Activated CD8-positive, alpha-beta T cell treated with anti-CD3 and anti-CD28 coated beads, Interleukin-2, amount 10 ng/mL, durations not matched to agents 7 days and 5 days (primary cell): ENCODE results near the gene DNAJB7. TPM values are rescaled to one million over a fixed set of nuclear protein-coding genes. Genes with fewer than 3 reads are reported as not detected.
"Not testable (repeated sequence)": the region's sequence is repeated elsewhere in the genome, so short reads cannot be mapped to it uniquely, and the experiment has no call there.

Experiments used
- ATAC-seq: fragments of 150-1000 bp; cut with Tn5 transposase; one replicate; pipeline ENCODE4 v1.10.0; 2021; ENCODE audit warnings: moderate library complexity
- CTCF ChIA-PET: fragments of 350-600 bp; sonication (Branson Sonifier 250); formaldehyde crosslinking; loops from one replicate; lab custom pipeline; 2021; ENCODE audit warnings: antibody characterized with exemption; lab: Charles Lee
- POLR2A ChIA-PET: fragments of 350-600 bp; sonication (Branson Sonifier 250); formaldehyde crosslinking; loops from one replicate; lab custom pipeline; 2021; ENCODE audit warnings: antibody characterized with exemption; lab: Charles Lee
- DNase-seq: peaks from one replicate; pipeline ENCODE4 v3.0.0-alpha.2; 2020
- H3K27ac Mint-ChIP-seq: one replicate; pipeline ENCODE4 v1.8.0; 2021; ENCODE audit warnings: mild to moderate bottlenecking, mixed read lengths
- H3K27me3 Mint-ChIP-seq: one replicate; pipeline ENCODE4 v1.8.0; 2021; ENCODE audit warnings: low read depth, mixed read lengths
- H3K36me3 Mint-ChIP-seq: one replicate; pipeline ENCODE4 v1.8.0; 2021; ENCODE audit warnings: low read depth, mixed read lengths
- H3K4me1 Mint-ChIP-seq: one replicate; pipeline ENCODE4 v1.8.0; 2021; ENCODE audit warnings: low read depth, mixed read lengths
- H3K4me3 Mint-ChIP-seq: one replicate; pipeline ENCODE4 v1.8.0; 2021; ENCODE audit warnings: mild to moderate bottlenecking, mixed read lengths
- H3K9me3 Mint-ChIP-seq: one replicate; pipeline ENCODE4 v1.8.0; 2022; ENCODE audit warnings: mixed read lengths; ENCODE audit not compliant: insufficient read depth
- total RNA-seq, 2 experiments: library from RNA; stranded (reverse); gene quantifications; one replicate each; pipeline ENCODE4 v1.2.3, GENCODE V29; 2021

Gene DNAJB7
- total RNA-seq, 2 experiments from 2014 or later, result not detected

GRCh38 chr22:40844951-40845350 lies 17.0 kb downstream of the DNAJB7 start:
- DNase-seq (no peak), ATAC-seq (no peak)
- ChIA-PET CTCF (no interaction called here), POLR2A (no interaction called here)
- Mint-ChIP-seq H3K27ac (no peak overlapping the region), H3K9me3 (no peaks in the 10 kb centered on the region), H3K36me3 (peaks cover 51% of the 10 kb centered on the region), H3K27me3 (no peaks in the 10 kb centered on the region), H3K4me1 (peaks cover 4% of the 10 kb centered on the region), H3K4me3 (no peak overlapping the region)

DNA sequence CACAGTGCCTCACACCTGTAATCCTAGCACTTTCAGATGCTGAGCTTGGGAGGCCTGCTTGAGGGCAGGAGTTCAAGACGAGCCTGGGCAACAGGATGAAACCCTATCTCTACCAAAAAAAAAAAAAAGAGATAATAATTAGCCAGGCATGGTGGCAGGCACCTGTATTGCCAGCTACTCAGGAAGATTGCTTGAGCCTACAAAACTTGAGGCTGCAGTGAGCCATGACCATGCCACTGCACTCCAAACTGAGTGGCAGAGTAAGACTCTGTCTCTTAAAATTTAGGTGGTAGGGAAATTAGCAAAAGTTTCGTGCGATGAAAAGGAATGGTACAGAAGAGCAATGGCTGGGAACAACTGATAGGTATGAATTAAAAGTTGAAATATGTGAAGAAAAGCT lies 23.4 kb downstream of the DNAJB7 start:
- ChIA-PET CTCF (interaction anchor here (1.4 kb wide), 1 partner anchor 156 kb away, joined by 3 read pairs; no protein-coding TSS in a partner anchor), POLR2A (interaction anchor here (0.6 to 1.1 kb wide), 2 partner anchors 18 to 608 kb away, joined by 3 to 4 read pairs; partner anchors contain the start of genes ST13, TOB2 and XPNPEP3)
- peaks cover 43% of the 10 kb centered on the region for H3K36me3 Mint-ChIP-seq
- H3K9me3 Mint-ChIP-seq, result no peaks in the 10 kb centered on the region
- no peak for ATAC-seq
- no peak overlapping the region for H3K4me3 Mint-ChIP-seq
- DNase-seq, result no peak
- H3K27ac Mint-ChIP-seq, result no peak overlapping the region
- no peaks in the 10 kb centered on the region for H3K27me3 Mint-ChIP-seq
- H3K4me1 Mint-ChIP-seq, result peaks cover 15% of the 10 kb centered on the region

DNA sequence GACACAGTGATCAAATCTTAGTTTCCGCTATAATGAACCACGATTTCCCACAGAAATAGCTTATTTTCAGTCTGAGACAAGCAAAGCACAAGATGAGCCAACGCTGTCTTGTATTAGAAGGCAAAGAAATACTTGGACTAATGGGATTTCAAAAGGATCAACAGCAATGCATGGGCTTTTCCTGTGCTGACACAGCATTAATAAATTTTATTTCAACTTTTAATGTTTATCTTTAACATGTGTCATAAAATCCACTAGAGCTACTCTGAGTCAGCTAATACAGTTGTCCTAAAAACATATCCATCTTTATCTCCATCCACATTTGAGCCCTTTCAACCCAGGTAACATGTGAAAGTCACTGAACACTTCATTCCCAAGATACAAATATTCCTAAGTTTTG lies 27.3 kb downstream of the DNAJB7 start:
- Mint-ChIP-seq H3K4me1 (peaks cover 15% of the 10 kb centered on the region), H3K36me3 (peaks cover 36% of the 10 kb centered on the region), H3K9me3 (no peaks in the 10 kb centered on the region), H3K4me3 (no peak overlapping the region), H3K27me3 (no peaks in the 10 kb centered on the region), H3K27ac (no peak overlapping the region)
- DNase-seq (no peak), ATAC-seq (no peak)
- ChIA-PET CTCF (interaction anchor here (0.6 to 2.8 kb wide), 3 partner anchors 12 to 151 kb away, joined by 3 to 8 read pairs (median 3); no protein-coding TSS in a partner anchor), POLR2A (no interaction called here)

DNA sequence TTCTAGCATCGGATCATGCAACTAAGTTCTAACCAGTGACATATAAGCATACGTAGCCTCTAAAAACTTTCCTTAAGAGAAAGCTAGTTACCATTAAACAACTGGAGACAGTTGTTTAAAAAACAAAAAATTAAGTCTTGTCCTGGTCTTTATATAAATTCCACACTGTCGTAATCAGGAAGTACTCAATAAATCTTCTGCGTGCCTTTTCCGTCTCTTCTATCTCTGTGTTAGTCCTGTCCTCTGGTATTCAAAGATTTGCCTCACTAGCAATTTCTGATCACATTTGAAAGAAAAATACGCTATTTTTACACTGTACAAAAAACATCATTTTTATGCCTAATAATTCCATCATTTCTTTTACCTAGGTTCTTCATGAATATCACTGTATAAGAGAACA lies 32.8 kb downstream of the DNAJB7 start:
- Mint-ChIP-seq H3K4me1 (no peaks in the 10 kb centered on the region), H3K9me3 (no peaks in the 10 kb centered on the region), H3K27me3 (no peaks in the 10 kb centered on the region), H3K4me3 (no peak overlapping the region), H3K36me3 (peaks cover 37% of the 10 kb centered on the region), H3K27ac (no peak overlapping the region)
- ChIA-PET POLR2A (no interaction called here), CTCF (interaction anchor here (1.4 kb wide), 1 partner anchor 146 kb away, joined by 5 read pairs; no protein-coding TSS in a partner anchor)
- ATAC-seq, result no peak
- no peak for DNase-seq

DNA sequence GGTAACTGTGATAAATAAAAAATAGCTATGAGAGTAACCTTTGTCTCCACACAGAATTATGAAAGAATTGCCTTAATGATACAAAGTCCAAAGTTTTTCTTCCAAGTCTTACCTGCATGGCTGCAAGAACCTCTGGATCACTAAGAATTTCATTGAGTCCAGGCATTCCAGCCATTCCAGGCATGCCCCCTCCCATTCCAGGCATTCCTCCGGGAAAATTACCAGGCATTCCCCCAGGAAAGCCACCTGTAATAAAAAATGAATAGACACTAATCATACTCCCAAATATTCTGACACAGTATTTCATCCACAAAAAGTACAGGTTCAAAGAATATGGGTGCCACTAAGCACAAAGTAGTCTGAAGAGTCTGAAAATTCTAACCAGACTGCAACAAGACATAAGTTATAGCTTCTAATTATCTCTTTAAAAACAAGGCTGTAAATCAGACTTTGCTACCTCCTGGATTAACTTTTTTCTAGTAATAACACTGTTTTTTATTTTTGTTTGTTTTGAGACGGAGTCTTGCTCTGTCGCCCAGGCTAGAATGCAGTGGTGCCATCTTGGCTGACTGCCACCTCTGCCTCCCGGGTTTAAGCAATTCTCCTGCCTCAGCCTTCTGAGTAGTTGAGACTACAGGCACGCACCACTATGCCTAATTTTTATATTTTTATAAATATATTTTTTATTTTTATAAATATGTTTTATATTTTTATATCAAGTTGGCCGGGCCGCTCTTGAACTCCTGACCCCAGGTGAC lies 34.8 kb downstream of the DNAJB7 start:
- POLR2A ChIA-PET, result no interaction called here
- Mint-ChIP-seq H3K4me3 (no peak overlapping the region), H3K4me1 (no peaks in the 10 kb centered on the region), H3K27ac (no peak overlapping the region), H3K9me3 (no peaks in the 10 kb centered on the region), H3K27me3 (no peaks in the 10 kb centered on the region), H3K36me3 (peaks cover 29% of the 10 kb centered on the region)
- DNase-seq, result no peak
- CTCF ChIA-PET, result interaction anchor here (0.7 to 0.8 kb wide), 2 partner anchors 9 to 144 kb away, joined by 3 read pairs; no protein-coding TSS in a partner anchor
- ATAC-seq, result no peak

DNA sequence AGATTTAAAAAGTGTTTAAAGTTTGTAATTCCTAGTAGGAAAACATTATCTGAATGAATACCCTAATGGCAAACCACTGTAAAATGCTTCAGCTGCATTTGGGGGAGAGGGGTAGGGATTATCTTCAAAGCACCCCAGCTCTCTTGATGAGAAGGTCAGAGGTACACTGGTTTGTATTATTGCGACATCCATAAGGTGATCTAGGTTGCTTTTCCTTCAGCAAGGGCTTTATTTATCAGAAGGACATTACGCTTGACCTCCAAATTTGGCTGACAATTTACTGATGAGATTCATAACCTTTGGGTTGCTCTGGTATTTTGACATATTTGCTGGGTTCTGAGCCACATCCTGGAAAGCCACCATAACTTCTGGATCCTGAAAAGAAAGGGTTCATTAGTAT lies 35.6 kb downstream of the DNAJB7 start:
- POLR2A ChIA-PET, H3K4me1 Mint-ChIP-seq, DNase-seq, H3K4me3 Mint-ChIP-seq, H3K27me3 Mint-ChIP-seq, ATAC-seq, H3K27ac Mint-ChIP-seq, H3K9me3 Mint-ChIP-seq: not testable (repeated sequence)
- CTCF ChIA-PET, result interaction anchor here (0.8 kb wide), 1 partner anchor 10 kb away, joined by 3 read pairs; no protein-coding TSS in a partner anchor
- H3K36me3 Mint-ChIP-seq, result peaks cover 28% of the 10 kb centered on the region

DNA sequence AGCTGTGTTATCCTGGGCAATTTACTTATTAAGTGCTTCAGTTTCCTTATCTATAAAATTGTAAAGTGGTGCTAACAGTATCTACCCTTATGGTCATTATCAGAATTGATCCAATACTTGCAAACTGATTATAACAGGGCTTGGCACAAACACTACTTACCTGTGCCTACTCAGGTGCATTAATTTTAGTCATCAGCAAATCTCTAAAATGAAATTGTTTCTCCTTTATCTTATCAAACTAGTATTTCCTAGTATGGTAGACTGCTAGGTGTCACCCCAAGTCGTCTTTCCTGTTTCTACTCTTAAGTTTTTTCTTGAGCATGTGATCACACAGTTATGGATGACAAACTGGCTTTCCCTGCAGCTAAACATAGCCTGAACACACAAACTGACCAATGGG lies 38.5 kb downstream of the DNAJB7 start:
- Mint-ChIP-seq H3K27me3 (no peaks in the 10 kb centered on the region), H3K4me3 (no peak overlapping the region), H3K4me1 (peaks cover 13% of the 10 kb centered on the region), H3K27ac (no peak overlapping the region), H3K36me3 (peaks cover 15% of the 10 kb centered on the region), H3K9me3 (no peaks in the 10 kb centered on the region)
- POLR2A ChIA-PET, result interaction anchor here (1.1 kb wide), 1 partner anchor 33 kb away, joined by 3 read pairs; the partner anchor contains the start of genes ST13 and XPNPEP3
- CTCF ChIA-PET, result interaction anchor here (0.9 to 1.4 kb wide), 2 partner anchors 14 to 140 kb away, joined by 3 to 5 read pairs; no protein-coding TSS in a partner anchor
- DNase-seq (no peak), ATAC-seq (no peak)

GRCh38 chr22:40819599-40820140 lies 42.2 kb downstream of the DNAJB7 start:
- ATAC-seq, result no peak
- H3K4me1 Mint-ChIP-seq, result peaks cover 32% of the 10 kb centered on the region
- ChIA-PET CTCF (interaction anchor here (1.0 to 5.5 kb wide), 5 partner anchors 35 to 136 kb away, joined by 3 to 33 read pairs (median 4); no protein-coding TSS in a partner anchor), POLR2A (interaction anchor here (1.0 to 2.6 kb wide), 2 partner anchors 37 to 1500 kb away, joined by 6 to 15 read pairs; partner anchors contain the start of genes RPL3, ST13 and XPNPEP3)
- no peaks in the 10 kb centered on the region for H3K27me3 Mint-ChIP-seq
- H3K27ac Mint-ChIP-seq, result peak overlapping the region; percentile 64
- no peak for DNase-seq
- H3K4me3 Mint-ChIP-seq, result peak overlapping the region; percentile 94
- H3K36me3 Mint-ChIP-seq, result peaks cover 10% of the 10 kb centered on the region
- no peaks in the 10 kb centered on the region for H3K9me3 Mint-ChIP-seq

DNA sequence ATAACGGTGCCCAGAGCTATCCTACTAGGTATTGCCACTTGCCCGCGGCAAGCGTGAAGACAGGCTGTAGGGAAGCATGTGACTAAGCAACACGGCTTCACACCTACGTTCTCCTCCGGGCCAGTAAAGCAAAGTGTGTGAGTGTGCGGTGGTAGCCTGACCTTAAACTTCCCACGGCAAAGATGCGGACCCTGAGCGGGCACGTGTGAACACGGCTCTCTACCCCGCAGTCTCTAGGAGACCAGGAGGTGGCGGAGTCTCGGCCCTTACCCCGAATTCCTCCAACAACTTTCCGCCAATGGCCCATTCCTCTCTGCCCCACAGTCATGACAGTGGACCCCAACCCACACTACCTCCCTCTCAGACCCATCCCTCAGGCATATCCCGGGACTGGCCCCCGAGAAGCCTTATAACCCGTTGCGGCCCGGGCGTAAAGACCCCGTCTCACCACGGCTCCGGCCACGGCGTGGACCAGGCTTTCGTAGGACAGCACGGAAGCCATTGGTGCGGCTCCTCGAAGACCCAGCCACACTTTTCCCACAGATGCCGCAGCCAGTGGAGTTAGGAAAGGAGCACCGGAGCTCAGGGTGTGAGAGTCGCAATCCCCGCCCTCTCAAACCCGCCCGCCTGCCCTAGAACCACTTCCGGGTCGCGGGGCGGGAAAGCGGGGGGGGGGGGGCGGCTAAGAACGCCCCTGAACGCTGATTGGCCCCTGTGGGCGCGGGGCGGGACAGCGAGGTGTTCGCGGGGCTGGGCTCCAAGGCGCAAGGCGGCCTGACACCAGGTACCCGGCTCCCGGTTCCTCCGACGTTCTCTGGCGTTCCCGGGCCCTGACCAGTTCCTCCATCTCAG lies 42.9 kb downstream of the DNAJB7 start, which contains the start of gene SLC25A17:
Gene SLC25A17, minus strand, starts transcription at position 600 of the 852 bp plus-strand sequence. Its CDS starts 98 bp downstream, at position 502.
- ChIA-PET CTCF (interaction anchor here (1.0 to 5.5 kb wide), 7 partner anchors 12 to 286 kb away, joined by 3 to 33 read pairs (median 4); partner anchors contain the start of gene XPNPEP3), POLR2A (interaction anchor here (0.9 to 2.6 kb wide), 4 partner anchors 38 to 1499 kb away, joined by 3 to 15 read pairs (median 4); partner anchors contain the start of genes RPL3, ST13 and XPNPEP3)
- peaks cover 34% of the 10 kb centered on the region for H3K4me1 Mint-ChIP-seq
- no peaks in the 10 kb centered on the region for H3K27me3 Mint-ChIP-seq
- DNase-seq (peak; percentile 90), ATAC-seq (peak; percentile 93)
- no peaks in the 10 kb centered on the region for H3K9me3 Mint-ChIP-seq
- peaks cover 13% of the 10 kb centered on the region for H3K36me3 Mint-ChIP-seq
- H3K27ac Mint-ChIP-seq, result peak within 1 kb of the TSS; percentile 92
- peak within 1 kb of the TSS; percentile 94 for H3K4me3 Mint-ChIP-seq

GRCh38 chr22:40818192-40818746 lies 43.6 kb downstream of the DNAJB7 start:
- DNase-seq (peak; percentile 34), ATAC-seq (peak; percentile 15)
- Mint-ChIP-seq H3K27ac (peak overlapping the region; percentile 92), H3K4me3 (peak overlapping the region; percentile 94), H3K36me3 (peaks cover 14% of the 10 kb centered on the region), H3K4me1 (peaks cover 36% of the 10 kb centered on the region), H3K9me3 (no peaks in the 10 kb centered on the region), H3K27me3 (no peaks in the 10 kb centered on the region)
- ChIA-PET POLR2A (interaction anchor here (0.9 to 2.6 kb wide), 3 partner anchors 38 to 149 kb away, joined by 3 to 15 read pairs (median 3); partner anchors contain the start of genes ST13 and XPNPEP3), CTCF (interaction anchor here (1.1 to 5.5 kb wide), 5 partner anchors 13 to 285 kb away, joined by 4 to 33 read pairs (median 5); partner anchors contain the start of gene XPNPEP3)
